ENCODE results near the gene UBE2I. TPM values are rescaled to one million over a fixed set of nuclear protein-coding genes. Genes with fewer than 3 reads are reported as not detected.
"Not testable (repeated sequence)": the region's sequence is repeated elsewhere in the genome, so short reads cannot be mapped to it uniquely, and the experiment has no call there.

Gene UBE2I
- polyA plus RNA-seq, 6 donors from 2014 or later: 99.5 to 121 (median 114) TPM

- peaks cover 19 to 55% (median 53%) of the 10 kb centered on the region in 3 donors for H3K27me3 Mint-ChIP-seq
- H3K9me3 Mint-ChIP-seq: peaks cover 0 to 3% (median 0%) of the 10 kb centered on the region in 7 donors
- peak overlapping the region in 1 of 6 donors; percentile 33 for H3K27ac Mint-ChIP-seq
- no peak for DNase-seq
- peaks cover 0 to 8% of the 10 kb centered on the region in 2 donors for H3K36me3 Mint-ChIP-seq
- H3K4me3 Mint-ChIP-seq: no peak overlapping the region
- no peak for ATAC-seq (ENCODE audit: low read depth in 2 of 2)
- H3K4me1 Mint-ChIP-seq: peaks cover 0 to 7% (median 3%) of the 10 kb centered on the region in 3 donors
Measured at GRCh38 chr16:1271380-1271723, 38.1 kb upstream of the UBE2I start.

- H3K4me1 Mint-ChIP-seq; H3K9me3 Mint-ChIP-seq; H3K4me3 Mint-ChIP-seq; DNase-seq; H3K36me3 Mint-ChIP-seq; H3K27ac Mint-ChIP-seq; ATAC-seq (ENCODE audit: low read depth in 2 of 2): not testable (repeated sequence)
- peaks cover 17 to 54% (median 52%) of the 10 kb centered on the region in 3 donors for H3K27me3 Mint-ChIP-seq
Measured at GRCh38 chr16:1271724-1272413, 37.6 kb upstream of the UBE2I start.

- no peak overlapping the region for H3K27ac Mint-ChIP-seq
- H3K27me3 Mint-ChIP-seq: peaks cover 17 to 56% (median 56%) of the 10 kb centered on the region in 3 donors
- peaks cover 0 to 8% of the 10 kb centered on the region in 2 donors for H3K36me3 Mint-ChIP-seq
- no peak for ATAC-seq (ENCODE audit: low read depth in 2 of 2)
- DNase-seq: no peak
- H3K9me3 Mint-ChIP-seq: peaks cover 0 to 1% (median 0%) of the 10 kb centered on the region in 7 donors
- H3K4me1 Mint-ChIP-seq: peaks cover 0 to 7% (median 3%) of the 10 kb centered on the region in 3 donors
- H3K4me3 Mint-ChIP-seq: peak overlapping the region in 2 of 8 donors; percentile 50 to 66
Measured at GRCh38 chr16:1272453-1273198, 36.8 kb upstream of the UBE2I start.

GRCh38 chr16:1273816-1274215 lies 35.6 kb upstream of the UBE2I start:
- peaks cover 0 to 1% (median 0%) of the 10 kb centered on the region in 7 donors for H3K9me3 Mint-ChIP-seq
- H3K27ac Mint-ChIP-seq: no peak overlapping the region
- DNase-seq (no peak), ATAC-seq (ENCODE audit: low read depth in 2 of 2) (no peak)
- H3K36me3 Mint-ChIP-seq: peaks cover 0 to 8% of the 10 kb centered on the region in 2 donors
- H3K4me1 Mint-ChIP-seq: peaks cover 0 to 7% (median 3%) of the 10 kb centered on the region in 3 donors
- H3K4me3 Mint-ChIP-seq: no peak overlapping the region
- peaks cover 17 to 68% (median 61%) of the 10 kb centered on the region in 3 donors for H3K27me3 Mint-ChIP-seq

- Mint-ChIP-seq H3K4me3 (no peak overlapping the region), H3K4me1 (peaks cover 0 to 7% (median 3%) of the 10 kb centered on the region in 3 donors), H3K27ac (no peak overlapping the region), H3K36me3 (peaks cover 0 to 8% of the 10 kb centered on the region in 2 donors), H3K9me3 (peaks cover 0 to 1% (median 0%) of the 10 kb centered on the region in 7 donors), H3K27me3 (peaks cover 14 to 66% (median 57%) of the 10 kb centered on the region in 3 donors)
- DNase-seq (no peak), ATAC-seq (ENCODE audit: low read depth in 2 of 2) (no peak)
Measured at GRCh38 chr16:1274767-1275166, 34.7 kb upstream of the UBE2I start.

- Mint-ChIP-seq H3K4me1 (peaks cover 0 to 7% (median 3%) of the 10 kb centered on the region in 3 donors), H3K4me3 (peak overlapping the region in 1 of 8 donors; percentile 25), H3K27ac (no peak overlapping the region), H3K36me3 (peaks cover 0 to 8% of the 10 kb centered on the region in 2 donors), H3K27me3 (peaks cover 11 to 56% (median 45%) of the 10 kb centered on the region in 3 donors), H3K9me3 (peaks cover 0 to 1% (median 0%) of the 10 kb centered on the region in 7 donors)
- no peak for DNase-seq
- no peak for ATAC-seq (ENCODE audit: low read depth in 2 of 2)
Measured at GRCh38 chr16:1275791-1276579, 33.5 kb upstream of the UBE2I start.

GRCh38 chr16:1276580-1276878 lies 32.9 kb upstream of the UBE2I start:
- ATAC-seq (ENCODE audit: low read depth in 2 of 2): no peak
- Mint-ChIP-seq H3K27me3 (peaks cover 11 to 51% (median 40%) of the 10 kb centered on the region in 3 donors), H3K4me1 (peaks cover 0 to 4% (median 3%) of the 10 kb centered on the region in 3 donors), H3K36me3 (peaks cover 0 to 8% of the 10 kb centered on the region in 2 donors), H3K9me3 (peaks cover 0 to 1% (median 0%) of the 10 kb centered on the region in 7 donors), H3K4me3 (no peak overlapping the region), H3K27ac (no peak overlapping the region)
- DNase-seq: no peak

- H3K27me3 Mint-ChIP-seq: peaks cover 11 to 51% (median 38%) of the 10 kb centered on the region in 3 donors
- DNase-seq (no peak), ATAC-seq (ENCODE audit: low read depth in 2 of 2) (no peak)
- H3K4me3 Mint-ChIP-seq: no peak overlapping the region
- no peak overlapping the region for H3K27ac Mint-ChIP-seq
- peaks cover 0 to 8% of the 10 kb centered on the region in 2 donors for H3K36me3 Mint-ChIP-seq
- peaks cover 0 to 1% (median 0%) of the 10 kb centered on the region in 7 donors for H3K9me3 Mint-ChIP-seq
- peaks cover 0 to 4% (median 3%) of the 10 kb centered on the region in 3 donors for H3K4me1 Mint-ChIP-seq
Measured at GRCh38 chr16:1277151-1277598, 32.3 kb upstream of the UBE2I start.

- peaks cover 0 to 5% of the 10 kb centered on the region in 2 donors for H3K36me3 Mint-ChIP-seq
- peaks cover 9 to 52% (median 34%) of the 10 kb centered on the region in 3 donors for H3K27me3 Mint-ChIP-seq
- DNase-seq (no peak), ATAC-seq (ENCODE audit: low read depth in 2 of 2) (no peak)
- H3K9me3 Mint-ChIP-seq: peaks cover 0 to 1% (median 0%) of the 10 kb centered on the region in 7 donors
- H3K27ac Mint-ChIP-seq: peak overlapping the region in 1 of 6 donors; percentile 78
- H3K4me1 Mint-ChIP-seq: peaks cover 0 to 3% (median 2%) of the 10 kb centered on the region in 3 donors
- no peak overlapping the region for H3K4me3 Mint-ChIP-seq
Measured at GRCh38 chr16:1277617-1278282, 31.7 kb upstream of the UBE2I start.

GRCh38 chr16:1278477-1278876 lies 31.0 kb upstream of the UBE2I start:
- no peak for ATAC-seq (ENCODE audit: low read depth in 2 of 2)
- DNase-seq: no peak
- H3K27ac Mint-ChIP-seq: no peak overlapping the region
- no peaks in the 10 kb centered on the region for H3K36me3 Mint-ChIP-seq
- H3K4me1 Mint-ChIP-seq: peaks cover 0 to 2% (median 0%) of the 10 kb centered on the region in 3 donors
- peaks cover 0 to 1% (median 0%) of the 10 kb centered on the region in 7 donors for H3K9me3 Mint-ChIP-seq
- H3K4me3 Mint-ChIP-seq: no peak overlapping the region
- peaks cover 6 to 49% (median 27%) of the 10 kb centered on the region in 3 donors for H3K27me3 Mint-ChIP-seq

- Mint-ChIP-seq H3K4me1 (peaks cover 0 to 2% (median 0%) of the 10 kb centered on the region in 3 donors), H3K9me3 (peaks cover 0 to 1% (median 0%) of the 10 kb centered on the region in 7 donors), H3K36me3 (no peaks in the 10 kb centered on the region), H3K4me3 (no peak overlapping the region), H3K27me3 (peaks cover 6 to 53% (median 25%) of the 10 kb centered on the region in 3 donors), H3K27ac (no peak overlapping the region)
- DNase-seq (no peak), ATAC-seq (ENCODE audit: low read depth in 2 of 2) (no peak)
Measured at GRCh38 chr16:1279081-1279944, 30.1 kb upstream of the UBE2I start.

Measured in naive B cell (primary cell).